Body of pancreas (tissue), 4 donors: ENCODE results near the gene QTRT2.

Experiments used
- POLR2A ChIP-seq, 3 donors: fragments of 450-650 bp; IDR thresholded peaks; one replicate each; pipeline ENCODE4 v1.6.1; 2016; ENCODE audit warnings: antibody characterized with exemption in 3 of 3, mild to moderate bottlenecking in 2 of 3
- TF ChIP-seq, protein P1 (sequence below), 7 experiments: fragments of 450-650 bp in 4 of 7; fragments of 200-600 bp in 3 of 7; sonication (generic) in 3 of 7; IDR thresholded peaks; one replicate each; pipeline ENCODE4 v1.5.1; 2016 to 2019; ENCODE audit warnings: antibody characterized with exemption in 7 of 7

DNA sequence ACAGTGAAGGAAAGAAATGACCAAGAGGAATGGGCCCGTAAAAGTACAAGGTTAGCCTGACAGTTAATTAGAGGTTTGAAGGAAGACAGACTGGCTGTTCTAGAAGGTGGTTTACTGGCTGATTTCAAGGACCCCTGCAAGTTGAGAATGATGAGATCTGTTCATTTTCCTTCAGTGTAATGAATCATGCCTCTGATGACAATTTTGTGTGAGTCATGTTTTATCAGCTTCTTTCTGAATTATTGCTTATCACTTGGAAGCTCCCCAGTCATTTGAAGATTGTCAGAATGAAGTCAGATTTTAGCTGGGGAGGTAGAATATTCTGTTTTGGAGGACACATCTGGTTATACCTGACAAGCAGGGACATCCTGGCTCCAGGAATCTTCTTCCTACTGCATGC is 71.7 kb downstream of the QTRT2 start:
- TF ChIP-seq, protein P1, sequence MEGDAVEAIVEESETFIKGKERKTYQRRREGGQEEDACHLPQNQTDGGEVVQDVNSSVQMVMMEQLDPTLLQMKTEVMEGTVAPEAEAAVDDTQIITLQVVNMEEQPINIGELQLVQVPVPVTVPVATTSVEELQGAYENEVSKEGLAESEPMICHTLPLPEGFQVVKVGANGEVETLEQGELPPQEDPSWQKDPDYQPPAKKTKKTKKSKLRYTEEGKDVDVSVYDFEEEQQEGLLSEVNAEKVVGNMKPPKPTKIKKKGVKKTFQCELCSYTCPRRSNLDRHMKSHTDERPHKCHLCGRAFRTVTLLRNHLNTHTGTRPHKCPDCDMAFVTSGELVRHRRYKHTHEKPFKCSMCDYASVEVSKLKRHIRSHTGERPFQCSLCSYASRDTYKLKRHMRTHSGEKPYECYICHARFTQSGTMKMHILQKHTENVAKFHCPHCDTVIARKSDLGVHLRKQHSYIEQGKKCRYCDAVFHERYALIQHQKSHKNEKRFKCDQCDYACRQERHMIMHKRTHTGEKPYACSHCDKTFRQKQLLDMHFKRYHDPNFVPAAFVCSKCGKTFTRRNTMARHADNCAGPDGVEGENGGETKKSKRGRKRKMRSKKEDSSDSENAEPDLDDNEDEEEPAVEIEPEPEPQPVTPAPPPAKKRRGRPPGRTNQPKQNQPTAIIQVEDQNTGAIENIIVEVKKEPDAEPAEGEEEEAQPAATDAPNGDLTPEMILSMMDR (IDR thresholded peaks at IDR 0.05): no peak
- TF ChIP-seq POLR2A (IDR thresholded peaks at IDR 0.05): no peak
